ENCODE results near the gene LRRK2. TPM values are rescaled to one million over a fixed set of nuclear protein-coding genes. Genes with fewer than 3 reads are reported as not detected.

LRRK2 gene
- total and polyA plus RNA-seq, 10 of the 15 experiments (the other 5 are each of a cell fraction or from before 2014, with no cell fraction given), result 0.80 to 32.6 (median 1.4) TPM

- no peak for TF ChIP-seq ZBTB33 (IDR thresholded peaks at IDR 0.05)
- no peak for TF ChIP-seq NFYA (IDR thresholded peaks at IDR 0.05; ENCODE audit: borderline replicate concordance, low read depth, low read length)
- TF ChIP-seq RBBP5 (conservative IDR thresholded peaks at IDR 0.05), result no peak
- no peak for TF ChIP-seq CBX5 (IDR thresholded peaks at IDR 0.05; ENCODE audit: low read depth)
- BruUV-seq (replicated peaks), result no TSS peak
- Histone ChIP-seq H3K4me3 (no peak overlapping the region), H3K27ac (ENCODE audit: control insufficient read depth, insufficient read depth) (no peak overlapping the region), H3K36me3 (ENCODE audit: control insufficient read depth in 2 of 2, insufficient read depth in 2 of 2, low read length in 1 of 2) (no peaks in the 10 kb centered on the region), H4K20me1 (ENCODE audit: control insufficient read depth, insufficient read depth) (no peaks in the 10 kb centered on the region), H3K27me3 (replicated peaks in 1 of 2; ENCODE audit: control insufficient read depth in 2 of 2, insufficient read depth in 2 of 2, low read length in 1 of 2) (no peaks in the 10 kb centered on the region), H3K9me3 (replicated peaks; ENCODE audit: control insufficient read depth, insufficient read depth, low read length) (no peaks in the 10 kb centered on the region), H3K9ac (ENCODE audit: control insufficient read depth, insufficient read depth, low read length) (no peak overlapping the region), H3K4me1 (ENCODE audit: control insufficient read depth, insufficient read depth, low read length) (no peaks in the 10 kb centered on the region), H3K4me2 (ENCODE audit: control insufficient read depth, insufficient read depth) (no peak overlapping the region), H2AFZ (ENCODE audit: control insufficient read depth, low read depth, low read length) (no peak overlapping the region), H3K79me2 (ENCODE audit: control insufficient read depth, insufficient read depth, low read length) (no peaks in the 10 kb centered on the region)
- ATAC-seq (no peak), DNase-seq (ENCODE audit: low read depth, low spot score) (no peak), FAIRE-seq (no peak)
- 71% methylated on average over 3 of the region's 3 CpGs for WGBS (ENCODE audit: insufficient coverage, insufficient replicate concordance, low lambda C conversion rate, missing lambda C conversion rate)
- in situ Hi-C loops (cut with MboI), result no loop called here
- POLR2A ChIA-PET, result interaction anchor here (0.6 kb wide), 1 partner anchor 250 kb away, joined by 3 read pairs; no protein-coding TSS in a partner anchor
- CTCF ChIA-PET, result no interaction called here
- RAD21 ChIA-PET (ENCODE audit: unreplicated experiment), result no interaction called here
- SMC1A ChIA-PET (ENCODE audit: uncharacterized antibody, unreplicated experiment), result interaction anchor here (2.3 kb wide), 1 partner anchor 10 kb away, joined by 11 read pairs; no protein-coding TSS in a partner anchor
- intact Hi-C loops (cut with micrococcal nuclease; ENCODE audit: unreplicated experiment), result no loop called here
These were observed 68.1 kb downstream of the LRRK2 start for GRCh38 chr12:40292788-40293429.

GRCh38 chr12:40298341-40298740 is 73.5 kb downstream of the LRRK2 start:
- H4K20me1 ChIP-seq (ENCODE audit: control insufficient read depth, insufficient read depth), result no peaks in the 10 kb centered on the region
- no peaks in the 10 kb centered on the region for H3K36me3 ChIP-seq (ENCODE audit: control insufficient read depth in 2 of 2, insufficient read depth in 2 of 2, low read length in 1 of 2)
- in situ Hi-C loops (cut with MboI) (no loop called here), intact Hi-C loops (cut with micrococcal nuclease; ENCODE audit: unreplicated experiment) (no loop called here)
- H3K4me2 ChIP-seq (ENCODE audit: control insufficient read depth, insufficient read depth), result no peak overlapping the region
- H2AFZ ChIP-seq (ENCODE audit: control insufficient read depth, low read depth, low read length), result no peak overlapping the region
- H3K9me3 ChIP-seq (replicated peaks; ENCODE audit: control insufficient read depth, insufficient read depth, low read length), result no peaks in the 10 kb centered on the region
- H3K27me3 ChIP-seq (replicated peaks in 1 of 2; ENCODE audit: control insufficient read depth in 2 of 2, insufficient read depth in 2 of 2, low read length in 1 of 2), result no peaks in the 10 kb centered on the region
- ATAC-seq, result no peak
- no peak for DNase-seq (ENCODE audit: low read depth, low spot score)
- no peak overlapping the region for H3K4me3 ChIP-seq
- no peaks in the 10 kb centered on the region for H3K79me2 ChIP-seq (ENCODE audit: control insufficient read depth, insufficient read depth, low read length)
- ChIA-PET SMC1A (ENCODE audit: uncharacterized antibody, unreplicated experiment) (interaction anchor here (0.6 to 1.7 kb wide), 4 partner anchors 9 to 140 kb away, joined by 3 to 5 read pairs (median 4); no protein-coding TSS in a partner anchor), POLR2A (no interaction called here), CTCF (interaction anchor here (0.9 to 1.0 kb wide), 2 partner anchors 29 to 144 kb away, joined by 3 read pairs; no protein-coding TSS in a partner anchor), RAD21 (ENCODE audit: unreplicated experiment) (interaction anchor here (0.8 kb wide), 1 partner anchor 135 kb away, joined by 3 read pairs; no protein-coding TSS in a partner anchor)
- FAIRE-seq, result no peak
- WGBS (ENCODE audit: insufficient coverage, insufficient replicate concordance, low lambda C conversion rate, missing lambda C conversion rate), result 87% methylated on average over 8 of the region's 8 CpGs
- no peak overlapping the region for H3K27ac ChIP-seq (ENCODE audit: control insufficient read depth, insufficient read depth)
- H3K4me1 ChIP-seq (ENCODE audit: control insufficient read depth, insufficient read depth, low read length), result no peaks in the 10 kb centered on the region
- no peak overlapping the region for H3K9ac ChIP-seq (ENCODE audit: control insufficient read depth, insufficient read depth, low read length)
- BruUV-seq (replicated peaks), result no TSS peak
- TF ChIP-seq BCL3 (IDR thresholded peaks at IDR 0.05; ENCODE audit: borderline replicate concordance, insufficient read depth, low read depth, low read length, poor library complexity, severe bottlenecking) (no peak), ZNF24 (IDR thresholded peaks at IDR 0.05) (no peak), PKNOX1 (IDR thresholded peaks at IDR 0.05) (no peak), KDM1A (IDR thresholded peaks at IDR 0.05; ENCODE audit: borderline replicate concordance) (no peak), HDGF (IDR thresholded peaks at IDR 0.05) (no peak), STAT3 (IDR thresholded peaks at IDR 0.05; ENCODE audit: low read depth, low read length) (no peak), KLF5 (IDR thresholded peaks at IDR 0.05; ENCODE audit: partially characterized antibody) (no peak), CHD1 (IDR thresholded peaks at IDR 0.05; ENCODE audit: low read depth, low read length) (no peak), YBX1 (IDR thresholded peaks at IDR 0.05) (no peak), ZNF384 (IDR thresholded peaks at IDR 0.05; ENCODE audit: borderline replicate concordance, low read depth, low read length) (no peak)
